NOMO-1 treated with dmso at 0.1 percent for 144 hours (cell line): Measurements from ENCODE around the gene AUTS2.

Source experiments
- DNase-seq: peaks from one replicate; lab custom pipeline; 2025; ENCODE audit not compliant: unreplicated experiment; lab: John Stamatoyannopoulos, UW

The AUTS2 gene

DNA sequence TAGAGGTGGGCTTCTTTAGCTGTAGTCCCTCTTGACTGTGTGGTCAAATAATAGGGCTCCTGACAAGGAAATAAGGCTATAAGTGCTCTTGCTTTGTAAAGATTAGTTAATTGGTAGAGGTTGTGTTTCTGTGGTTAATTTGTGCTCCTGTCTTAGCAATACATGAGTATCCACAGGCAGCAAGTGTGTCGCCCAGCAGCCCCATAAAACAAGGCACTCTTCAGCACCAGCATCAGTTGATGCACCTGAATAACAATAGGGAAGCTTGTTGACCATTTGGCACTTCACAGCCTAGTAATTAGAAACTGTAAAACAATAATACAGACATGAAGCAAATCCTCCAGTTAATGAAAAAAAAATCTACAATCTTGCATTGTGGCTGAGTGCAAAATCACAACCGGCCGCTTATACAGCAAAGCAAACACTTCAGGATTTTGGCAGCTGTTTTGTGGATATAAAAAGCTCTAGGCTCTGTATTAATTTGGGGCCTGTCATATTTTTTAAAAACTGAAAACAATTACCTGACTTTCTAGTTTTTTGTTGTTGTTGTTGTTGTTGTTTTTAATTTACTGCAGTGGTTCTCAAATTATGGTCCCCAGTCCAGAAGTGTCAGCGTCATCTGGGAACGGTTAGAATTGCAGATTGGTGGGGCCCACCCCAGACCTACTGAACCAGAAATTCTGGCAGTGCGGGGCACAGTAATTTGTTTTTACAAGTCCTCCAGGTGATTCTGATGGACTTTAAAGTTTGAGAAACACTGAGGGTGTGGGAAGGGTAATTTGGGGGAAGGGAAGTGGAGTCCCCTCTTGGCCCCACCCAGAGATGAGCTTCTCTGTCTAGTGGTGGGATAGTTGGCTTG lies 56.8 kb downstream of the AUTS2 start:
- no peak for DNase-seq

DNA sequence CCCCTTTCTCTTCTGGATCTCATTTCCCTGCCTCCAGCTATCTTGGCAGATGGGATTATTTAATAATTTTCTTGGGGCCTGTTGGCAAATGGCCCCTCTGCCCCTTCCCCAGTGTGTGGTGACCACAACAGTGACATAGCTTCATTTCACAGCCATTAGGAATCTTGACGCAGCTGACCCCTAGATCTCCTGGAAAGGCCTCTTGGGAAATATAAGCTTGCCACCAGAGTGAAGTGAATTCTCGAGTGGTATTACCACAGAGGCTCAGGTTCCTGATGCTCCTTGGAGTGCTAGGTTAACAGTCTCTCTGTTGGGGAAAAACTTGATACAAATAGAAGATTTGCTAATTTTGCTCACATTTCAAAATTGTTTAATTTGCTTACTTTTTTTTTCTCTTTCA lies 57.8 kb downstream of the AUTS2 start:
- DNase-seq, result no peak

DNA sequence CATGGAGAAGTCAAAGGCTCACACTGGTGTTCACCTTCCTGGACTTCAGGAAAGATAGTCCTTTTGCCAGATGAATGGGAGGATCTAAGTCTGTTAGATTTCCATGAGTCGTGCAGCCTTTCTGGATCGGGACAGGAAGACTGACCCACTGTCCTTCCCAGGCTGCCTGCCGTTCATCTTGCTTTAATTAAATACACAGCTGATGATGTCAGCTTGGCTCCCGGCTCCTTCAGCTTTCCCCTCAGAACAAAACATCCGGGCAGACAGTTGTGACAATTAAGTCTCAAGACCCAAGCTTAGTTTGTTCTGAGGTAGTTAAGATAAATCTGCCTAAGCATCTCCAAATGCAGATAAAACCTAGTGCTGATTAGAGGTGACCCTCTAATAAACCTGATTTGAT lies 58.6 kb downstream of the AUTS2 start:
- DNase-seq, result no peak

- DNase-seq, result no peak
Measured at GRCh38 chr7:69657331-69657730, 59.1 kb downstream of the AUTS2 start.

GRCh38 chr7:69657985-69658384 lies 59.7 kb downstream of the AUTS2 start:
- DNase-seq, result no peak

GRCh38 chr7:69659983-69660382 lies 61.7 kb downstream of the AUTS2 start:
- DNase-seq, result no peak

DNA sequence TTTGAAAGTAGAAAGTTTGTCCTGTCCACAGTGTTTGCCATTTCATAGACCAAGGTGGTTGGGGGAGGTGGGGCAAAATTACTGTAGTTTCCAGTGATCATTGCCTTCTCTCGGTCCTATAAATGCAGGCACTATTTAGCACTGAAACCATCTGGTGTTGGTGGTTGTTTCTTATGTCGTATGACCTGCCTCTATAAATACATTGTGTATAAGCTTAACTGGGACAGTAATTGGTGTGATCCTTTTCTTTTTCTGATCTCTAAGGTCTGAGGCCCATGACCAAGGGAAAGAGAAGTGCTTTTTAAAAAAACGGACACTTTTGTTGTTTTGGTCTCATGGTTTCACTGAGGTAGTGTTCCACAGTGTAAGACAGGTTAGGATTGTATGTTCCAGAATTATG lies 63.1 kb downstream of the AUTS2 start:
- DNase-seq, result no peak

DNA sequence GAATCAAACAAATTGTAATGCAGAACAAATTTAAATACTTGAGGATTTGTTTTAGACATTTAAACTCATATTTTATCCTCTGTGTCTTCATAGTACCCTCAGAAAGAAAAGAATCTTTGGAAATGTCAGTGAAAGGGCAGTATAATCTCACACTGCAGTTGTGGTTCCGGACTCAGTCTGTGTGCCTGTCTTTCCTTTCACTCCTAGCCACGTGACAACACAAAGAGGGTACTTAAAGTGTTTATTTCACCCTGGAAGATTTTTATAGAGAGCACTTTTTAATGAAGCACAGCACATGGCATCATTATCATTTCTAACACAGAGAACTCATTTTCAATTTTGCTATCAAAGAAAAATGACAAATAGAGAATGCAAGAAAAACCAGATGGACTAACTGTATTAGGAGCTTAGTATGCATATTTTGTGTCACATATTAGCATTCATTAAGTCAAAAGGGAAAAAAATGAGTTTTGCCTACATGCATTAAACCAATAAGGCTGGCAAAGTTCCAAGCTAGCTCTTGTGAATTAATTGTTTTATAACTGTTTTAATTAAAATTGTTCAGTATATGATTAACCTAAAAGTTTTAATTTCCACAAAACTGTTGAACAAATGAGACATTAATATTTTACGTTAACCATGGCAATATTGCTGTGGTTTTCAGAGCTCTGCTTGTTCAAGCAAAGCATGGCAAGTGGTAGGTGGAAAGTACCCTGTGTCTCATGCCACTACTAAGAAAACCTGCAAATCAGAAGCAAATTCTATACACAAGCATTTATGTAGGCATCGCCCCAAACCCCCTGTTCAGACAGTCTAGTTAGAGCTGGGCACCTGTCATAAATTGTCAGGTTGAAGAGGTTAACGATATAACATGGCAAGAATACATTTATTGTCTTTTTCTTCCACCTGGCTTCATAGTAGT lies 65.9 kb downstream of the AUTS2 start:
- DNase-seq, result no peak

GRCh38 chr7:69665369-69665768 lies 67.1 kb downstream of the AUTS2 start:
- DNase-seq, result no peak

DNA sequence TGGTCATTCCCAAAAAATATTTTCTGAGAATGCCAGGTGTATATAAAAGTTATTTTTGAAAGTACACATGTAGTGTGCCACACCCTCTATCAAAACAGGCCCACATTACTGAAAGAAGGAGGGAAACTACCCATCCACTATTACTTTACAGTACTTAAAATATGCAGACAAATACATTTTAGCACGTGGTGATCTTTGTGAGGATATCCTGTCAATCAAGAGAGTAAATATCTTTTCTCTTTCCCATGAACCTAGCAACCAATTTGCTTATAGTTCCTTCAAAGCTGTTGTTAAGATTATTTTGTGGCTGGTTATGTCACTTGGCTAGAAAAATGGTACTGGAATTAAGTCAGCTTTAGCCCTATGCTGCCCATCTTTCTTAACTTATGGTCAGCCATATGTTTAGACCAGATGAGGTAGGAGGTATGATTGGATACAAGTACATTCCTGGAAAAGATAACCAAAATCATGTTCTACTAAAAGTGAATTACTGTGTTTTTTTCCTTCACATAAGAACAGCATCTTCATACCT lies 70.1 kb downstream of the AUTS2 start:
- no peak for DNase-seq

DNA sequence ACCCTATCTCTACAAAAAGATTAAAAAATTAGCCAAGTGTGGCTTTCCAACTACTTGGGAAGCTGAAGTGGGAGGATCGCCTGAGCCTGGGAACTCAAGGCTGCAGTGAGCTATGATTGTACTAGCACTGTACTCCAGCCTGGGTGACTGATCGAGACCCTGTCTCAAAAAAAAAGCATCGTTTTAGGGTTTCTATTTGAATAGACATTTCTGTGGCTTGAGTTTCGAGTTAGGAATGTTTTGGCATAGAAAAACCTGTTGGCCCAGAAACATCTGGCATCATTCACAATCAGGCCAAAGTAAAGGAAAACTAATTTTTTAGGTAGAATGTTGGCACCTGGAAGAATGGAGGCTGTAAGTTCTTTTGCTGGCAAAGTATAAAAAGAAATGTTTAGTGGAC lies 72.4 kb downstream of the AUTS2 start:
- DNase-seq, result no peak

GRCh38 chr7:69673074-69673473 lies 74.8 kb downstream of the AUTS2 start:
- DNase-seq, result no peak

- no peak for DNase-seq
Measured at GRCh38 chr7:69674701-69675182, 76.5 kb downstream of the AUTS2 start.

GRCh38 chr7:69676247-69676646 lies 78.0 kb downstream of the AUTS2 start:
- DNase-seq, result no peak

DNA sequence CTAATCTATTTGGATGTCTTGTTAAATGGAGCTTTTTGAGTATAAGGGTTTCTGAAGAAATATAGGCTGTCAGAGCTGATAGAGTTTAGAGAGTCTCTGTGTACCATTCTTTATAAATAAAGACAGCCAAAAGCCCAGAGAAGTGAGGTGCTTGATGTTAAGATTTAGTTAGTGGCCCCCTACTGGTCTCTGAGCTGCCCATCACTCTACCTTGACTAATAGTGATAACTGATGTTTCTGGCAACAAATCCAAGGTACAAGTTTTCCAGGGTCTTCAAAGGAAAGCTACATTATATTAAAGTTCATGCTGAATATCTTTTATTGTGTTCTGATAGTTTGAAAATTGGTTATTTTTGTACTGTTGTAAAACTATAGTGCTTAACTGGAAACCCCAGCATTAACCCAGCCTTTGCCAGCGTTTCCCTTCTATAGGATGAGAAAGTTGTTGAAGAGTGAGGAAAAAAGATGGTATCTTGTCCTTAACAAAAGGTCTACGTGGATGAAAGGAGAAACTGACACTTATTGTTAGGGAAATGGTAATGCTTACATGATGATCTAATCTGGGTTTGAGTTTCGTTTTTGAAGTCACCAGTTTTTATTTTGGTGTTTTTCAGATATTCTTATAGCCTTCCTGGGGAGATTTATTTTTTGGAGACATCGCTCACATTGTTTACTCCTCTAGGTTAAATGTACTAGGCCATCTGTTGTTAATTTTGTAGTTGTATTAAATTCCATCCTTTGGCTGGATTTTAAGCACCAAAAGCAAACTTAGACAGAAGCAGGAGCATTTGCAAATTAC lies 79.0 kb downstream of the AUTS2 start:
- DNase-seq, result no peak

DNA sequence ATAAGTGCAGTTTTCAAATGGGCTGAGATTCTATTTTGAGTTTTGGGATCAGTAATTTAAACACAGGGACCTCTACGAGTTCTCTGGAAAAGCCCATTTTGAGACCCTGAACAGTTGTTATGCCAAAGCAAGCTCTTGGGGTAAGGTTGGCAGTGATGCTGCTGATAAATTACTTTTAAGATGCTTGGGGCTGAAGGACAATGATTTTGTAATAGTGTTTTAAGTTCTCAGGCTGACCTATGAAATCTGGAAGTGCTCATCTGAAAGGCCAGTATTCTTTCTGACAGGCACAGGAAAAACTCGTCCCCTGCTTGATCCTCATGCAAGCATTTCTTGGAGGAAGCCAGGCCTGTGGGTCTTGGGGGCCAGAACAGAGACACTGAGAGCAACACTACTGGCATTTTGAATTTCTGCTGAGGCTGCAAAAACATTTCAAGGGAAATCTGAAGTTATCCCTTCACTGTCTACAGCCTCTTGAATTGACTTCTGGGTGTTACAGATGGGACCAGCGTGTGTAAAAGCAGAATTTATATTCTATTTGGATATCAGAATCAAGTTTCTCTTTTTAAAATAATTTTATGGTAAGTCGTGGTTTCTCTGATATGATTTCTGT lies 79.7 kb downstream of the AUTS2 start:
- no peak for DNase-seq

GRCh38 chr7:69678494-69679187 lies 80.4 kb downstream of the AUTS2 start:
- DNase-seq, result no peak

DNA sequence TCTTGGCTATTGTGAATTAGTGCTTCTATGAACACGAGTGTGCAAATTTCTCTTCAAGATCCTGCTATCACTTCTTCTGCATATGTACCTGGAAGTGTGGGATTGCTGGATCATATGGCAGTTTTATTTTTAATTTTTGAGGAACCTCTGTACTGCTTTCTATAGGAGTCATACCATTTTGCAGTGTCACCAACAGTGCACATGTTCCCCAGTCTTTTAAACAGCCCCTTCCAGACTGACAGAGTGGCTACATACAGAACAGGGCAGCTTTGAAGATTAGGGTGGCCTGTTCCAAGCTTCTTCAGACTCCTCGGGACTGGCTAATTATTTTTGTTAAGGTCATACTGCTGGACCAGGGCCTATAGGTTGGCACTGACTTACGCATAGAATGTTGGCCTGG lies 82.9 kb downstream of the AUTS2 start:
- DNase-seq, result no peak

DNA sequence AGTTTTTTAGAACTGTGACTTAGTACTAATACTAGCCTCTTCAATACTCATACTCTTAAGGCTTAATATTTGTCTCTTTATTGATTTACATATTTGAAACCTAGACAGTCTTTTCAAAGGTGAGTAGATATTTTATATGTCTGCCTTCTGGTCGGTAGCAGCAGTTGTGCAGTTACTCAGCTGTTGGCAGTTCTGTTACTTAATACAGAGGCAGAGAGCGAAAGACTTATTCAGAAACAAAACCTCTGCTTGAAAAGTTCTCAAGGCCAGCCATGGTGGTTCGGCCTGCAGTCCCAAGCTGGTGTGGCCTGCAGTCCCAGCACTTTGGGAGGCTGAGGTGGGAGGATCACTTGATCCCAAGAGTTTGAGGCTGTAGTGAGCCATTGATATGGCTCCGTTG lies 84.2 kb downstream of the AUTS2 start:
- no peak for DNase-seq

- no peak for DNase-seq
Measured at GRCh38 chr7:69683002-69683401, 84.7 kb downstream of the AUTS2 start.
